Endometrial microvascular endothelial cells (primary cell): ENCODE results near the gene CNGA1. TPM values are rescaled to one million over a fixed set of nuclear protein-coding genes. Genes with fewer than 3 reads are reported as not detected.
"Not testable (repeated sequence)": the region's sequence is repeated elsewhere in the genome, so short reads cannot be mapped to it uniquely, and the experiment has no call there.

ENCODE experiments used
- in situ Hi-C: cut with HindIII; loops from 2 replicates; pipeline ENCODE4 v1.10.0; 2017; ENCODE audit warnings: low sequenced_read_pairs, low pct_unique_long_range_greater_than_20kb; ENCODE audit errors: inconsistent ontology term
- total RNA-seq: library from RNA; depleted of rRNA; stranded (reverse); fragments of >200 nt; gene quantifications from one replicate; pipeline ENCODE4 v1.2.3, GENCODE V29; 2015; ENCODE audit errors: inconsistent ontology term

Gene CNGA1
- total RNA-seq, 1 donor from 2014 or later: not detected

- in situ Hi-C loops: not testable (repeated sequence)
Observed at GRCh38 chr4:47922436-47923260, 93.8 kb downstream of the CNGA1 start.

DNA sequence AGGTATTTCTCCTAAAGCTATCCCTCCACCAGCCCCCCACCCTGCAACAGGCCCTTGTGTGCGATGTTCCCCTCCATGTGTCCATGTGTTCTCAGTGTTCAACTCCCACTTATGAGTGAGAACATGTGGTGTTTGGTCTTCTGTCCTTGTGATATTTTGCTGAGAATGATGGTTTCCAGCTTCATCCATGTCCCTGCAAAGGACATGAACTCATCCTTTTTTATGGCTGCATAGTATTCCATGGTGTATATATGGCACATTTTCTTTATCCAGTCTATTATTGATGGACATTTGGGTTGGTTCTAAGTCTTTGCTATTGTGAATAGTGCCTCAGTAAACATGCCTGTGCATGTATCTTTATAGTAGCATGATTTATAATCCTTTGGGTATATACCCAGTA is 99.3 kb downstream of the CNGA1 start:
- in situ Hi-C loops: not testable (repeated sequence)

DNA sequence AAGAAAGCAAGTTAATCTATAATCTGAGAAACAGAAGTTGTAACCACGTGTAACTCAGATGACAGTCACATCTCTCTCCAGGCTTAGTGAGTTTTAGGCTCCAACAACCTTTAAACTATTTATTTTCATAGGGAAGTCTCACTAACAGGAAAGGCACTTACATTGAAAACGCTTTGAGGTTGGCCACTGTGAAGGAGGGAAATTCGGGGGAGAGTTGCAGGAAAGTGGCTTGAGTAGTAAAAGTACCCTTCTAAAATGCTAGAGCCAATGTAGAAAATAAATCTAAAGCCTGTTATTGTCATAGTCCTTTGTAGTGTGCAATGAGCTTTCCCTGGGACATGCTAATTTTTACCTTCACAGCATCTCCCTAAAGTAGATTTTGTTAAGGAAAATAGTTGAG is 101.1 kb downstream of the CNGA1 start:
- in situ Hi-C loops: no loop called here

GRCh38 chr4:47914926-47915237 is 101.6 kb downstream of the CNGA1 start:
- in situ Hi-C loops: no loop called here

DNA sequence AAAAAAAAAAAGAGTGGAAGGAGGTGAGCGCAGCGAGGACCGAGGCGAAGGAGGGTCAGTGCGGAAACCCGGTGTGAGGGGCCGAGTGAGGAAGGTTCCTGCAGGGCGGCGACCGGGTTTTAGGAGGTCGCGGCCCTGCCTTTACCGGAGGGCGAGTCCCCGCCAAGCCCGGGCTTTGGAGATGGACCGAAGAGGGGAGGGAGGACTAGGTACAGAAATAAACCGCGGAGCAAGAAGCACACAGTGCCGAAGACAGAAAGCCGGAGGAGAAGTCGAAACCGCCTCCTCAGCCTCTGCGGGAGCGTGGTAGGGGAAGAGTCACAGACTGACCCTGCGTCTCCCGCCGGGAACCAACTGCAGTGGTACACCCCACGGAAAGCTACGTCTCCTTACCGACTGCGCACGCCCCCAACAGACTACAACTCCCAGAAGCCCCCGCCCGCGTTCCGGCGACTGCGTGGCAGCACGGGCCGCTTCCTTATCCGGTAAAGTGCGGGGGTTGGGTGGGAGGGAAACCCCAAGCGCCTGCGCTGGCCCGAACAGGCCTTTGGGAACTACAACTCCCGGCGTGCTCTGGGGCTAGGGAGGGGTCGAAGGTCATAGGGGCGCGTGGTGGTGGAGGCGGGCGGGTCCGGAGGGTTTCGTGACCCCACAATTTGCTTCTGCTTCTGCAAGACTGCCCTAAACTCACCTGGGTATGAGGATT is 102.1 kb downstream of the CNGA1 start, which contains the start of gene NFXL1:
NFXL1 (minus strand) TSS at position 364 of the 706 bp plus-strand sequence. CDS start 380 bp downstream, outside the sequence.
- in situ Hi-C loops: no loop called here

DNA sequence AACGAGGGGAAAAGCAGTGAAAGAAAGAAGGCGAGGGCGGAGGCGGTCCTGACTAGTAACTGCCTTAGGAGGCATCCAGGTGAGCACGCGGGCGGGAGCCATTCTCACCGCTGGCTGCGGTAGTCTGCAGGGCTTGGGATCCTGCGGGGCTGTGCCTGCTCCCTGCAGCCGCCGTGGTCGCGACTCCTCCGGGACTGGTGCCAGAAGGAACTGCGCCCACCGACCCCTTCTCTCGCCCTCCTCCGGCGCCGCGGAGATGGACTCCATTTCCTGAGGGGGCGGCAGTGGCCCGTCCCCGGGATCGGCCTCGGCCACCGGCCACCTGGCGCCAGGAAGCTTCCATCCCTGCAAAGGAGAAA is 102.6 kb downstream of the CNGA1 start:
- in situ Hi-C loops: no loop called here

DNA sequence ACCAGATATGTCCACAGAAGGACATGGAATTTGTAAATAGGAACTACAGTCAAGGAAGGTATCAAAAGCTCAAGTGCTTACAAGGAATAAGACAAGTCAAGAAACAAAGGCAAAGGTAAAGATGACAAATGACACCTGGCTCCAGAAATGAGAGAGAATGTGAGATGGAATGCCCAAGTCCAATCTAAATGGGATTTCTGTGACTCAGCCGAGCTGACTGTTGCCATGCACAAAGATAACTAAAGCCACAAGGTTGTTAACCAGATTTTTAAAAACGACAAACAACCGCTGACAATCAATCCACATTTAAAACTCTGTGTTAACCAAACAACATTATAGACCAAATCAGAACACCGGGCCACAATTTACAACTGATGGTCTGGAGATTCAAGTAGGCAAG is 103.2 kb downstream of the CNGA1 start:
- in situ Hi-C loops: no loop called here

DNA sequence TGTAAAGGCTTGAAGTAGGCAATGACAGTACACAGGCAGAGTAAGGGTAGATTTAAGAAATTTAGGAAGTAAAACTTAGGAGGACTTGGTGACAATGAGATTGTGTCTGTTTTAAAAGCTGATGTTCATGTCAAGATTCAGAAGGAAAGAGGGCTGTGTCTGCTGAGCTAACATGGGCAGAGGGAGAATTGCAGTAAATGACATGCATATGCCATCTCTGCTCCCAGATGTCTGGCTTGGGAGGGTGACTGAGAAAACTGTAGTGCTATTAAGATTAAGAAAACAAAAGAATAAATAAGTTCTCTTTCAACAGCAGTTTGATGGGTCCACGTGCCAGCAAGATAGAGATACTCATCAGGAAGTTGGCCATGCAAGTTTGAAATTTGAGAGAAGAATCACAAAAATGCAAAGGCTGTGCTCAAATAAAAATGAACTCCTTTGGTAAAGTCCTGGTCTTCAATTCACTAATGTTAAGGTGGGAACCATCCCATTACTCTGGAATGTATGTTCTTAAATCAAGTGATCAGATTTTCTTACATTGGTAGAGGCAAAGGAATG is 109.3 kb downstream of the CNGA1 start:
- in situ Hi-C loops: no loop called here

- in situ Hi-C loops: no loop called here
Observed at GRCh38 chr4:47899639-47900038, 116.8 kb downstream of the CNGA1 start.

DNA sequence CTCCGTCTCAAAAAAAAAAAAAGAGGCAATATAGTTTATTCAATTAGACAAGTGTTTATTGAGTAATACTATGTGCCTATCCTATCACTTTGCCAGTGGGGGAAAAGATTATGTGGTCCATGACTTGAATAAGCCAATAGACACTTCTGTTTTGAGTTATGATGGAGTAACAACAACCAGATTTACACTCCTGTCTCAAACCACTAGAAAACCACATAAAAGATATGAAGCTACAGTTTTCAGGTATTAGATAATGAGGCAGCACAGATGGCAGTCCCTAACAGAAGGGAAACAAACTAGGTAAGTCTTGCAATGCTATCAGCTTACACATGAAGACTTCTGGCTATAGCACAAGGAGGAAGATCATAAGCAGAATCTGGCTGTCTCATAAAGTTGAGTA is 124.6 kb downstream of the CNGA1 start:
- in situ Hi-C loops: no loop called here

Other genes starting within 250 kb of the CNGA1 start
- gene CORIN, start 178.6 kb downstream of the CNGA1 start, total RNA-seq: 0.28 TPM
- gene NFXL1, start 102.1 kb downstream of the CNGA1 start, total RNA-seq: 8.1 TPM
- 3.2 TPM for gene NIPAL1, start 91 bp upstream of the CNGA1 start, total RNA-seq
- gene TXK, start 117.6 kb upstream of the CNGA1 start, total RNA-seq: 0.84 TPM